Stimulated activated CD4-positive, alpha-beta T cell treated with anti-CD3 and anti-CD28 coated beads, Interleukin-1b, Interleukin-23, amount 100 ng/mL, for 1 hour (primary cell): ENCODE results near the gene MSMO1.

ENCODE experiments used
- DNase-seq, 2 donors: peaks; one replicate each; pipeline ENCODE4 v3.0.0-alpha.2; 2020; ENCODE audit warnings: low read depth in 2 of 2

MSMO1 gene

GRCh38 chr4:165360041-165360695, 32.7 kb downstream of the MSMO1 start:
- no peak for DNase-seq

- no peak for DNase-seq
Measured at GRCh38 chr4:165360985-165361670, 33.7 kb downstream of the MSMO1 start.

DNA sequence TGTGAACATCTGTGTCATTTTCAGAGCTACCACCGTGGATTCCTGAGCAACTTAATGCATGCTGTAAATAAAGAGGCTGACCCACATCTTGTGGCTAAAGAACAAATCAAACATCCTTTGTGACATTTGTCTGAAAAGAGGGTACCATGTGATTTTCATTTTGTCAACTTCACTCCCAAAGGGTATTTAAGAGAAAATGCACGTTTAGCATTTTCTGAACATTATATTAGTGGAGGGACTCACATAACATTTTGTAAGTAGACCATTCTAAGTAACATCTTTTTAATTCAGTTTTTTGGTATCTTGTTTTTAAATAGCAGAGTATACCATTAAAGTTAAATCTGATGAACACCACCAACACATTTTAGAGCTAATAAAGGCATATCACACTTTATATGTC, 34.3 kb downstream of the MSMO1 start:
- no peak for DNase-seq

DNA sequence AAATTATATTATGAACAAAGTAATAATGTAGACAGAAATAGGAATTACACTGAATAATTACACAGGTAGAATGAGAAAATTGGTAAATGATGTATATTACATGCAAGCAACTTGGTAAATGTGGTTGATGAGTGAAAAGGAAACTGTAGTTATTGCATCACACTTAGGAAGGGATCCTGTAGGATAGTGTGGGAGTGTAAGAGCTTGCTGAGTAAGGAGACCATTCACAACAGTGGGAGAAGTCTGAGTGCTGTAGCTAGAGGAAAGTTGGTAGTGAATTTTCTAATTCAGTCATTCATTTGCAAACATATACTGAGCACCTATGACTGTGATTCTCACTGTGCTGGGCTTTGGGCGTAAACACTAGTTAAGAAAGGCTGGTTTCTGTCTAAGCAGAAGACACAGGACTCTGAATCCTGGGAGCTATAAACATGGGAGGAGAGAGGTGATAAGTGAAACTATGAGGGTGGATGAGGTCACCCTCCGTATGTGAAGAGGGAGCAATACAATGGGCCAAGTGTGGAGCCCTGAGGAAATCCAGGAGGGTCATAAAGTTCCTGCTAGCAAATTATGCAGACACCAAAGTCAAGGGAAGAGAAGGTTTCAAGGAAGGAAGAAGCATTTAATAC, 37.1 kb downstream of the MSMO1 start:
- DNase-seq, result no peak

DNA sequence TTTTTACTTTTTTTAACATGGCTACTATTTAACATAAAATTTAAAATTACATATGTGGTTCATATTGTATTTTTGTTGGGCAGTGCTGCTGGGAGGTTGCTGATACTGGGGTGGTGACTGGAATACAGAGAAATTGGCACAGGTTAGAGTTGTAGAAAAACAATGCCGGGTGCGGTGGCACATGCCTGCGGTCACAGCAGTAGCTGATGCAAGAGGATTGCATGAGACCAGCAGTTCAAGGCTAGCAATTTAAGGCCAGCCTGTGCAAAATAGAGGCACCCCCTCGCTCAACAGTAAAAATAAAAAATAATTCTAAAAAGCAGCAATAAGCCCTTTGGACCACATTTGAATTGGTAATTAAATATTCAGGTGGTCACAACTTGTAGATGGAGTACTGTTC, 39.6 kb downstream of the MSMO1 start:
- DNase-seq, result no peak

DNA sequence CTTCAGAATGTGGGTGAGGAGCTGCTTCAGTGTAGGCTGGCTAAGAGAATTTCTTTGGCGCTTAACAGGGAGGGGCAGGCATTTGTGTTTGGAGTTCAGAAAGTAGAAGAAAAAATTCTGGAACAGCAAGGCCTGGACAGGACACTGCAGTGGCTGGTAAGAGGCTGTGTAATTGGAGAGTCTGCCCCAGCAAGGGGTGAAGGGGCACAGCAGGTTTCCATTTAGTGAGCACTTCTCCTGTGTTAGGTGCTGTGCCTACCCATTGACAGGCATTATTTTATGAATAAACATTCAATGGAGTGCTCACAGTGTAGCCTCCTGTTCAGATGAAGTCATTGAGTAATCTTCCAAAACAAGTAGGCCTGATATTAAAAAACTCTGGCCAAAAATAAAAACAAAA, 40.6 kb downstream of the MSMO1 start:
- no peak for DNase-seq

DNA sequence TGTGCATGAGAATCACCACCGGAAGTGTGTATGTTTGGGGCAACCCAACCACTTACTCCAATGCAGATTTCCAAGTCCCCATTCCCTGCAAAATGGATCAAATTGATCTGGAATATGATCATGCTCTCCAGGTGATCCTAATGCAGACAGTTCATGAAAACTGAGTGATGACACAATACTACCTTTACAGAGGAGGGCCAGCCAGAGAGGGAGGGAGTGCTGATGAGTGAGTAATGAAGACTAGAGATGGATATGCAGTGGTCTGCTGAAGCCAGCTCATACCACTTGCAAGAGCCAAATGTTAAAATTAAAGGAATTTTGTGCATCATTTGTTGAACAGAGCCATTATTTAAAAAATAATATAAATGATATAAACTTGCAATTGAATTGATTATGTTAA, 41.1 kb downstream of the MSMO1 start:
- DNase-seq, result no peak

DNA sequence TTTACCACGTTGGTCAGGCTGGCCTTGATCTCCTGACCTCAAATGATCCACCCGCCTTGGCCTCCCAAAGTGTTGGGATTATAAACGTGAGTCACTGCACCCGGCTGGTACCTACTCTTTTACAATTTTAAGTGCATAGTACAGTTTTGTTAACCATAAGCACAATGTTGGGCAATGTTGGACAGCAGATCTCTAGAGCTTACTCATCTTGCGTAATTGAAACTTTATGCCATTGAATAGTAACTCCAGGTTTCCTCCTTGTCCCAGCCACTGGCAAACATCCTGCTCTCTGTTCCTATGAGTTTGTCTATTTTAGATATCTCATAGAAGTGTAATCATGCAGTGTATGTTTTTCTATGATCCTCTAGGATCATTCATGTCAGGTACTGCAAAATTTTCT, 42.1 kb downstream of the MSMO1 start:
- no peak for DNase-seq

- no peak for DNase-seq
Measured at GRCh38 chr4:165370530-165370929, 43.1 kb downstream of the MSMO1 start.

- no peak for DNase-seq
Measured at GRCh38 chr4:165375465-165375864, 48.0 kb downstream of the MSMO1 start.

DNA sequence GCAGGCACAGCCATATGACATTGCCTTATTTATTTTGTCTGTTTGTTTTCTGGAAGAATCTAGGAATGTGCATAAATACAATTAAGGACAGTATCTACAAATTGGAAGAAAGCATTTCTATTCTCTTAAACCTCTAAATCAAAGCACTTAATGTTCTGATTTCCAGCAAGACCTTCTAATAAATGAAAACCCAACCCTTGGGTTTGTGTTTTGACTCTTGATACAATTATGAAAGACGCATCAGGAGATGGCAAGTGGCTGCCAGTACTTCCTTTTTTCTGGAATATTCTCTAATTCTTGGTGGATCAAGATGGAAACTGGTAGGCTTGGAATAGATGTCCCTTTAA, 50.9 kb downstream of the MSMO1 start:
- no peak for DNase-seq

DNA sequence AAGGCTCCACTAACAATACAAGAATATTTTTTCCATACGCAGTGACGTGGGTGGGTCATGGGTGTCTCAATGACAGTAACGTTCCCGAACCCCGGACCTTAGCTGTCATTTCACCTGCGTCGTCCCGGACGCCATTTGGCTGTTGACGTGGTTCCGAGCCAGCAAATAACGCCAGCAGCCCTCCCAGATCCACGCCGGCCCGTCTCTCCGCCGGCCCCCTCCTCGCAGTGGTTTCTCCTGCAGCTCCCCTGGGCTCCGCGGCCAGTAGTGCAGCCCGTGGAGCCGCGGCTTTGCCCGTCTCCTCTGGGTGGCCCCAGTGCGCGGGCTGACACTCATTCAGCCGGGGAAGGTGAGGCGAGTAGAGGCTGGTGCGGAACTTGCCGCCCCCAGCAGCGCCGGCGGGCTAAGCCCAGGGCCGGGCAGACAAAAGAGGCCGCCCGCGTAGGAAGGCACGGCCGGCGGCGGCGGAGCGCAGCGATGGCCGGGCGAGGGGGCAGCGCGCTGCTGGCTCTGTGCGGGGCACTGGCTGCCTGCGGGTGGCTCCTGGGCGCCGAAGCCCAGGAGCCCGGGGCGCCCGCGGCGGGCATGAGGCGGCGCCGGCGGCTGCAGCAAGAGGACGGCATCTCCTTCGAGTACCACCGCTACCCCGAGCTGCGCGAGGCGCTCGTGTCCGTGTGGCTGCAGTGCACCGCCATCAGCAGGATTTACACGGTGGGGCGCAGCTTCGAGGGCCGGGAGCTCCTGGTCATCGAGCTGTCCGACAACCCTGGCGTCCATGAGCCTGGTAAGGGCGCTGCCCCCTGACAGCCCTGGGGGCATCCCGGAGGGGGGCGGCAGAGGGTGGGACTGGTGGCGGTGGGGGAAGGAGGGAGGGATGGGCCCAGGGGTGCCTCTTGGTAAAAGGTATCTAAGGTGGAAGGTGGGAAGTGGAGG, 51.5 kb downstream of the MSMO1 start, which contains the start of gene CPE:
Gene CPE, plus strand, starts transcription at position 264 of the 933 bp plus-strand sequence. Its CDS starts 214 bp downstream, at position 478.
- DNase-seq, result no peak

DNA sequence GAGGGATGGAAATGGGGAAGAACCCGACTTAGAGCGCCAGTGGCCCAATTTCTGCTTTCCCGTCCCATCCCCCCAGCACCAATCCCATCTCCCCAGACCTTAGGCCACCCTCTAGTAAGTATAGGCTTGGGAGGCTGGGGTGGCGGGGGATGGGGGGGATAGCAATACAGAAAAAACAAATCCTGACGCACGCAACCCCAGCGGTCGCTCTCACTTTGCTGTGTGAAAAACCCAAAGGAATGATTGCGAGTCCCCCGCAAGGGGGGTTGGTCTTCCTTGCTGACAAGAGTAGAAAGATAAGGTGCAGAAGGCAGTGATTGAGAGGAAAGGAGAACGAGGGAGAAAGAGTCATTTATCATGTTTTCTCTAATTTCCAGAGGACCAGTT, 52.2 kb downstream of the MSMO1 start:
- no peak for DNase-seq

GRCh38 chr4:165380805-165381204, 53.3 kb downstream of the MSMO1 start:
- no peak for DNase-seq

GRCh38 chr4:165381821-165382373, 54.4 kb downstream of the MSMO1 start:
- DNase-seq, result no peak

DNA sequence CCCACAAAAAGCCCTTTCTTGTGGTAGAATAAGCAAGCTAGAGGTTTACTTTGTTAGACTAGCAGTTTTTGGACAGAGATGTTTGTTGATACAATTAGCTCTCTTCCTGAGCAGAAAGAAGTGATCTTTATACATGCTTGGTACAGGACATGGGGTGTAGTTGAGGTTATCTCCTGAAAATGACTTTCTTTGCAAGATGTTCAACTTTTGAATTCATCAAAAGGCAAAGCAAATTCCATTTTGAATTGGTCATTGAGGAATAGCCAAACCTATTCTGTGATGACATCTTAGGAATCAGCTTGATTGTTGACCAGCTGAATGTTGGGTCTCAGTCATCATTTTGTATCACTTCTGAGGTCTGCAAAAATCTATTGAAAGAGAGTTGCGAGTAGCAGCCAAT, 55.2 kb downstream of the MSMO1 start:
- DNase-seq, result no peak

GRCh38 chr4:165383591-165384073, 56.2 kb downstream of the MSMO1 start:
- no peak for DNase-seq

DNA sequence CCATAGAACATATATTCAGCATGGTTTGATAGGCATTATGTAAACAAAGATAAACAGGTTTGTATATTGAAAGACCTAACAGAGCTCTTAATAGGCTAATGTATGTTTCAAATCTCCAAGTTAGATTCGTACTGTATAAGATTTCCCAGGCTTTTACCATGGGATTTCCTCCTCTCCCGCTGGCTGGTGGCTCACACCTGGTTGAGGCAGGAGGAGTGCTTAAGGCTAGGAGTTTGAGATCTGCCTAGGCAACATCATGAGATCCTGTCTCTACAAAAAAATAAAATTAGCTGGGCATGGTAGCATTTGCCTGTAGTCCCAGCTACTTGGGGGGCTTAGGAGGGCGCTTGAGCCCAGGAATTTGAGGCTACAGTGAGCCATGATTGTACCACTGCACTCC, 56.7 kb downstream of the MSMO1 start:
- no peak for DNase-seq

DNA sequence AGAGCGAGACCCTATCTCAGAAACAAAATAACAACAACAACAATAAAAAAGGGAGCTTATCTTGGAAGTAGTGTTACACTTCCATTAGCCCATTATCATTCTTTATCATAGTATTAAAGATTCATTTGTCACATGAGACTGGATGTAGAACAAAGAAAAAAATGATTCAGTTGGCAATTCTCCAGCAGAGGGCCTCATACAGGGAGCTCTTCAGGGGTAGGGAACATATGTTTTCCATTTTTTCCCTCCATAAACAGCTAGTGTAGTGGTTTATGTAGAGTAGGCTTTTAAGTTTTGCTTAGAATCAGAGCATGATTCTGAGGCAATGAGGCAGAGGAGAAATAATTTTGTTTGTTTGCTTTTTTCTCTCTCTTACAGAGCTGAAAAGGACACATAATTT, 57.1 kb downstream of the MSMO1 start:
- DNase-seq, result no peak

DNA sequence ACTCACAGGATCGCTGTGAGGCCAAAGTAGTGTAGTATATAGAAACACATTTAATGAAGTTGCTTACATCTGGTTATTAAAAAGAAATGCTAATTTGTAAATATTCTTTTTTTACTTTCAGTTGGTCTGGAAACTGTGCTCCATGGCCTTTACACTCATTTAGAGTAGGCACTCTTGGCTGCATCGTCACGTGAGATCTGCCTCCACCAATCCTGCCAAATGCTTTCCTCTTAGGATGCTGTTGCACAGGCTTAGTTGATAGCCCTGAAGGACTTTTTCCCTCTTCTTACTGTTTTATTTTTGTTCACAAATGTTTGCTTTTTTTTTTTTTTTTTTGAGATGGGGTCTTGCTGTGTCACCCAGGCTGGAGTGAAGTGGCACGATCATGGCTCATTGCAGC, 57.7 kb downstream of the MSMO1 start:
- DNase-seq, result no peak

- DNase-seq, result no peak
Measured at GRCh38 chr4:165386328-165386727, 58.9 kb downstream of the MSMO1 start.

DNA sequence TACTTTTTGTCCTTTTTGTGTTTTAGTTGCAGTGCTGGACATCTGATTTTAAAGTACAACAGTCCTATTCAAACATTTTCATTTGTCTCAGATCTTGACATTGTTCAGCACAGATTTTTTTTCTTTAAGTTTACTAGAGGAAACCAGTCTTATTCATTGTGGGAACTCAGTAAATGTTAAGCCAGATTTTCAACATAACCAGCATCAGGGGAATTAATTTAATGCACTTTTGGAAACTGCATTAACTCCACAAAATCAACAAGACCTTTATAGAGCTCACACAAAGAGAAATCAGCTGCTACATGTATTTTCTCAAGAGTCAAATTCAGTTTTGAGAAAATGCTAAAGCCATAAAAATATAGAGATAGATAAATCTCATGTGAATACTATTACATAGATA, 61.3 kb downstream of the MSMO1 start:
- no peak for DNase-seq
